Islet of Langerhans (tissue), 1 donor: ENCODE data around the gene GSE1.
A peak's percentile ranks its signal among the peaks of the same experiment; 100 is the strongest.

ENCODE experiments used
- FAIRE-seq: peaks from one replicate; lab custom pipeline; 2011; peaks lifted over from hg19 to GRCh38; lab: Jason Lieb, UNC

The GSE1 gene

DNA sequence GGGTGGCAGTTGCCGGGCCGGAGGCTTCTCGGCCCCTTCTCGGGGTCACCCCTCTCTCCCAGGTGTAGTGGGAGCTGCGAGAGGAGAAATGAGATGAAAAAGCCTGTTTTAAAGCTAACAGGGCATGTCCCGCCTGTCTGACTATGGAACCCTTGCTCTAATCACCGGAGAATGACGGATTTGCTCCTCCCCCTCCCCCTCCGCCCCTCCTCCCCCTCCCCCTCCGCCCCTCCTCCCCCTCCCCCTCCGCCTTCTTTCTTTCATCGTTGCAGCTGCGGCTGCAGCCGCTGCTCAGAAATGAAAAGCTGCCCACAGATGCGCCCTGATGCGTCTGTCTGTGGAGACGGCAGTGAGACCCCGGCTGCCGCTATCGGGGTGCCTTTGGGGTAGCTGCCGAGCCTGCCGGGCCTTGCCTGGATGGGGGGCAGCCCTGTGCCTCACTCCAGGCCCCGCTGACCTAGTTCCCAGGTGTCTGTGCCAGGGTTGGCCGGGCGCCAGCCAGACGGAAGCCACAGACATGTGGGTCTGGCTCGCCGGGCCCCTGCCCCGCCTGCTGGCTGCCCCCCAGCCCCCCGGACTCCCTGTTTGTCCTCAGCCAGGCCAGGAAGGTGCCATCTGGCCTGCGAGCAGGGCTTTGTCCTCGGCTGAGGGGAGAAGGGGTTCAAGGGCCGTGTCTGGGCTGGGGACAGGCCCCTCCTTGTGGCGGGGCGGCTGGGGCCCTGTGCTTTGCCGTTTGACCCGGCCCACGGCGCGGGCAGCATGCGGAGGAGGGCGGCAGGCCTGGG, 37.9 kb downstream of the GSE1 start:
- no peak for FAIRE-seq

DNA sequence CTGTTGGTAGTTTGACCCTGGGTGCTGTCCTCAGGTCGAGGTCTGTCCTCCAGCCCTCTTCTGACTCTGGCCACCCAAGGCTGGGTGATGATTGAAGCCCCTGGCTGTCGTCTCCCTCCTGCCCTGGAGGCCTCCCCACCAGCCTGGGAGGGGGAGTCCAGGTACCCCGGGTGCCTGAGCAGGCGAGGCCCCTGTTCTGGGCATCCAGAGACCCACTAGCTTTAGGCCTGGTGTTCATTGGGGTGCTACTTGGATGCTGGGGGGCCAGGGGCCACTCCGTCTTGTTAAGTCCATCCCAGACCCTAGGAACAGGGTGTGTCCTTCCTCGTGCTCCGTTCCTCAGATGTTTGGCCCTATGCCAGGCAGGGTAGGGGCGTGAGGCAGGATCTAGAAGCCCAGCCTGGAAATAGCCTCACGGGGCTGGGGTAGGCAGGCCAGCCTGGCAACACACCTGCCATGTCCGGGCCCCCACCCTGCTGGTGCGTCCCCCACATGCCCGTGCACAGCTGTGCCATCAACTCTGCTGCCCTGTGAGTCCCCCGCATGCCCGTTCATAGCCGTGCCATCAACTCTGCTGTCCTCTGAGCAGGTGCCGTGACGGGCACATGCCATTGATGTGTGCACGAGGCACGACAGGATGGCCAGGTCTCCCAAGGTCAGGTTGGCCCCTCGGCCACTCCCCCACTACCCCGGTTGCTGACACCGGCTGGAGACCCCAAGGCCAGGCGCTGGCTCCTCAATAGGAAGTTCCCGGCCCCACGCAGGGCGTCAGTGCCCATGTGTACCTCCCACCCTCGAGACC, 38.7 kb downstream of the GSE1 start:
- FAIRE-seq = no peak

- FAIRE-seq = no peak
Observed at GRCh38 chr16:85652431-85653221, 39.5 kb downstream of the GSE1 start.

DNA sequence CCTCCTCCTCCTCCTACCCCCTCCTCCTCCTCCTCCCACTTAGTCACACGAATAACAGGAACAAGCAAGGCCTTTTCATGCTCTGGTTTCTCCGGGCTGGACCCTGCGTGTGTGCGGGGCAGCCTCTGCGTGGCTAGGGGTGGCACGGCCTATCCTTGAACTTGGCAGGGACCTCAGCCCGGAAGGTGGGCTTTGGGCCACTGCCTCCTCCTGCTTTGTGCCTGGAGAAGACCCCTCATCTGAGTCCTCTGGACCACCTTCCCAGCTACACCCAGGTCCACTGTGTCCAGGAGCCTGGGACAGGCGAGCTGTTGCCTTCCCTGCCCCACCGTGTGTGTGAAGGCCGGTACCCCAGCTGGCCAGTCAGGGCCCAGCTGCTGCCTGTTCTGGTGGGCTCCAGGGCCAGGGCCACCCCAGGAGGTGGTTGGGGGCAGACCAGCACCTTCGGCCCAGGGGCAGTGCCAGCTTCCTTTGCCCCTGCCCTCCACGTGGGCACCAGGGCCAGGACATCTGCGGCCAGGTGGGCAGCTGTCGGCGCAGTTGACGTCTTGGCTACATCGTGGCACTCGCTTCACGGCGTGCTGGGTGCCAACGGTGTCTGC, 40.3 kb downstream of the GSE1 start:
- no peak for FAIRE-seq

DNA sequence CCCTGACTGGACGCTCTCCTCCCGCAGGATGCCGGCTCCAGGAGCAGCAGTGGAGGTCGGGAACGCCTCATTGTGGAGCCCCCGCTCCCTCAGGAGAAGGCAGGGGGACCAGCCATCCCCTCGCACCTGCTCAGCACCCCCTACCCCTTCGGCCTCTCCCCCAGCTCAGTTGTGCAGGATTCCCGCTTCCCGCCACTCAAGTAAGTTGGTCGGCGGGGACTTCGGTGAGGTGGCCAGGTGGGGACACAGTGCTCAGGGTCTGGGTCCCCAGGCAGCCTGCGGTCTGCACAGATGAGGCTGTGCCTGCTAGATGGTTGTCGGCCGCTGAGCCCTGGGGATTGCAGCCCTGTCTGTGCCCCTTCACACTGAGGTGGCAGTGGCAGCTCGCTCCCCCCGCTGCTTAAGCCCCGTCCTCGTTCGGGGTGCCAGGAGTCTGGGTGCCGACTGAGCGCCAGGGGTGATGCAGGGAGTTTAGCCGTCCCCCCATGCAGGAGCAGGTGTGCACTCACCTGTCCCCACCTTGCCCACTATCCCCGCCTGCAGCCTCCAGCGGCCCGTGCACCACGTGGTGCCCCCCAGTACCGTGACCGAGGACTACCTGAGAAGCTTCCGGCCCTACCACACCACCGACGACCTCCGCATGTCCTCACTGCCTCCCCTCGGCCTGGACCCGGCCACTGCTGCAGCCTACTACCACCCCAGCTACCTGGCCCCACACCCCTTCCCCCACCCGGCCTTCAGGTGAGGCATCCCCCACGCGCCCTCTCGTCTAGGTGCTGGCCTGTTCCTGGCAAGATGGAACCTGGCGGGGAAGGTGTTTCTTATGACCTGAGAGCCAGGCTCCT, 41.4 kb downstream of the GSE1 start:
- FAIRE-seq = no peak

- FAIRE-seq = no peak
Observed at GRCh38 chr16:85655216-85656129, 42.4 kb downstream of the GSE1 start.

GRCh38 chr16:85656351-85657266, 43.5 kb downstream of the GSE1 start:
- FAIRE-seq = no peak

DNA sequence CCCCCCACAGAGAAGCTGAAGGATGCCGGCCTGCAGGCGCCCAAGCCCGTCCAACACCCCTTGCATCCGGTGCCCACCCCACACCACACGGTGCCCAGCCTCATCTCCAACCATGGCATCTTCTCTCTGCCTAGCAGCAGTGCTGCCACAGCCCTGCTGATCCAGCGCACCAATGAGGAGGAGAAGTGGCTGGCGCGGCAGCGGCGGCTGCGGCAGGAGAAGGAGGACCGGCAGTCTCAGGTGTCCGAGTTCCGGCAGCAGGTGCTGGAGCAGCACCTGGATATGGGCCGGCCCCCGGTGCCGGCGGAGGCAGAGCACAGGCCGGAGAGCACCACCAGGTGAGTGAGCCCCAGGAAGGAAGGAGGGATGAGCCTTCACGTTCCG, 44.1 kb downstream of the GSE1 start:
- no peak for FAIRE-seq

DNA sequence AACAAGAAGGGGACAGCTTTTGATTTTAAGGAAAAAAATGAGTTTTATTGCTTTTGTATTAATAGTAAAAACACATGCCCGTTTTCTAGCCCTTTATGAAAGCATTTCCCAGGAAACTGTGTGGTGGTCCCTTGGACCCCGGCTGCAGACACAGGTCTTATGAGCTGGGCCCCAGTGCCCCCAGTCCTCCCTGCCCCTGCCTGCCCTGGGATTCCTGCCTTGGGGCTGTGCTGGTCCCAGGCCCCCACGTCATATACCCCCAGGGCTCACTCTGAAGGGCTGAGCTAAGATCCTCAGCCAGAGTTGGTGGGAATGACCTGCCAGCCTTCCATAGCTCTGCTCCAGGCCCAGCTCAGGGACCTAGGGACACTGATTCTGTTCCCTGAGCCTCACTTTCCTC, 44.9 kb downstream of the GSE1 start:
- no peak for FAIRE-seq

DNA sequence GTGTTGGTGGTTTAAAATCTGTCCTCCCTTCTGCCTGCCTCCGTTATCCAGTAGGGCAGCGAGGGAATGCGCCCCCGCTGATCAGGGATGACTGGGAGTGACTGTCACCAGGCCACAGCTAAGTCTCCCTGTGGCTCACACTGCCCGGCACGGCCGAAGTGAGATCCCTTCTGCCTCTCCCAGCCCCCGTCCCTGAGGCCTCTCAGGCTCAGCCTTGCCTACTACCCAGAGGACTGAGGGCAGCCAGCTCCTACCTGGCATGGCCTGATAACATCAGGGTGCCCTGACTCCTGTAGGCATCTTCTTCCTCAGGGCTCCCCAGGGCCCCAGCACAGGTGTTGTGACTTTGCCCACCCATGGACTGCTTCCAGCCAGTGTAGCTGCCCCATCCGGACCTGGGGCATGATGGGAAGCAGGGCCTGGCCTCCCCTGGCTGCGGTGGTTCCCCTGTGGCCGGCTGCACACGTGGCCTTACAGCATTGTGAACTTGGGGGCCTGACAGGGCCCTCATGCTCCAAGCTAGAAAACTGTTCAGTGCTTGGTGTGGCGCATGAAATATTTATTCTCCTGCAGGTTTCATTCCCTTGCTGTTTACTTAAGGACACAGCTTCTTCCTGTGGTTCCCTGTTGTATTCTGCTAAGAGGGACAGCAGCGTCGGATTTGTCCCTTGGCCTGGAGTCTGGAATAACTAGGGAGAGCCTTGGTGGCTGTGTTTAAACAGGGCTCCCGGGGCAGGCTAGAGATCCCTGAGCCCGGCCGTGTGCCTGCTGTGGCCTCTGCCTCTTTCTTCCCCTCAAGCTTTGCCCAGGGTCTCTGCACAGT, 45.6 kb downstream of the GSE1 start:
- no peak for FAIRE-seq

GRCh38 chr16:85659336-85659735, 46.2 kb downstream of the GSE1 start:
- FAIRE-seq = peak; percentile 92

- no peak for FAIRE-seq
Observed at GRCh38 chr16:85659805-85660511, 46.8 kb downstream of the GSE1 start.

- FAIRE-seq = no peak
Observed at GRCh38 chr16:85660843-85661739, 48.0 kb downstream of the GSE1 start.

- FAIRE-seq = no peak
Observed at GRCh38 chr16:85661740-85662481, 48.8 kb downstream of the GSE1 start.

DNA sequence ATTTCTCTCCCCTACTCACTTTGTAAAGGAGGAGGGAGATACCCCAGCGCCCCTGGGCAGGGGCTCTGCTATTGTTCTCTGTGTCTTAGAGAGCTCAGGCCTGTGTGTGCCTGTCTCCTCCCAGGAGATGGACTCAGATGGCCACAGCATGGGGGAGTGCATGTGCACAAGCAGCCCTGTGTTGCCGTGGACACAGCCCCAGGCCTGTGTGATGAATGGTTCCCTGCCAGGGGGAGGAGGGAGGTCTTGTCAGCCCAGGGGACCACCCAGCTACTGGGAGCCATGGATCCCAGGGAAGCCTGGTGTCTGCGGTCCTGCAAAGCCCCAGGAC, 49.3 kb downstream of the GSE1 start:
- no peak for FAIRE-seq
